HAP-1 (cell line): ENCODE data around the gene AIRE.
A peak's percentile ranks its signal among the peaks of the same experiment; 100 is the strongest.
"Not testable (repeated sequence)": the region's sequence is repeated elsewhere in the genome, so short reads cannot be mapped to it uniquely, and the experiment has no call there.

Experiments
- DNase-seq, 2 experiments: peaks; one replicate each; pipeline ENCODE4 v3.0.0-alpha.2; 2016 to 2020; ENCODE audit warnings: low spot score in 2 of 2
- H3K27me3 ChIP-seq: fragments of 250-450 bp; sonication (Bioruptor Pico); 2 replicates; pipeline ENCODE4 v1.5.1; 2020; ENCODE audit warnings: low read depth, mild to moderate bottlenecking, moderate library complexity
- H3K36me3 ChIP-seq: fragments of 250-450 bp; sonication (Bioruptor Pico); replicated peaks from 2 replicates; pipeline ENCODE4 v1.5.1; 2020; ENCODE audit warnings: mild to moderate bottlenecking
- H3K4me1 ChIP-seq: fragments of 250-450 bp; sonication (Bioruptor Pico); 2 replicates; pipeline ENCODE4 v1.5.1; 2020; ENCODE audit warnings: mild to moderate bottlenecking
- H3K4me3 ChIP-seq: fragments of 250-450 bp; sonication (Bioruptor Pico); 2 replicates; pipeline ENCODE4 v1.5.1; 2020; ENCODE audit warnings: mild to moderate bottlenecking, moderate library complexity
- H3K9me3 ChIP-seq: fragments of 250-450 bp; sonication (Bioruptor Pico); 2 replicates; pipeline ENCODE4 v1.5.1; 2020; ENCODE audit warnings: mild to moderate bottlenecking, moderate library complexity
- in situ Hi-C: fragments of 300-500 bp; cut with MboI; formaldehyde crosslinking; loops from 3 replicates; pipeline ENCODE4 v1.14.3; 2020; ENCODE audit warnings: low sequenced_read_pairs, inconsistent platforms, mixed read lengths

Gene AIRE

GRCh38 chr21:44279354-44280260 lies 6.1 kb upstream of the AIRE start:
- Histone ChIP-seq H3K9me3 (no peaks in the 10 kb centered on the region), H3K36me3 (no peaks in the 10 kb centered on the region), H3K4me1 (peaks cover 13% of the 10 kb centered on the region), H3K4me3 (no peak overlapping the region), H3K27me3 (no peaks in the 10 kb centered on the region)
- DNase-seq = no peak
- in situ Hi-C loops = no loop called here

DNA sequence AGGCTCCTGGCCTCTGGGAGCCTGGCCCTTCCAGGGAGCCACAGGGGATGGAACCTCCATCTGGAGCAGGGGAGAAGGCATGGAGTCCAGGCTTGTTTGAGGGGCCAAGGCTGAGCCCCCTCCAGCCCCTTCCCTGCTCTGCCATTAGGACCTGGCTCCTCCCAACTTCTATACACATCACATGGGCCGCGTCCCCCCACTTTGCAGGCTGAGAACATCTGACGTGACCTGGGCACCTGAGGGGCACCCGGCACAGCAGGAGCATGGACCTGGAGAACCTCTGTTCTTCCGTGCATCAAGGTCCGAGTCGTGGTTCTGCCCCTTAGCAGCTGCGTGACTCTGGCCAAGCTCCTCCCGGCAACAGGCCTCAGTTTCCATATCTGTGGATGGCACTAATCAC lies 3.9 kb upstream of the AIRE start:
- H3K9me3 ChIP-seq = no peaks in the 10 kb centered on the region
- H3K4me1 ChIP-seq = peaks cover 13% of the 10 kb centered on the region
- in situ Hi-C loops = no loop called here
- H3K4me3 ChIP-seq = no peak overlapping the region
- no peak for DNase-seq
- no peaks in the 10 kb centered on the region for H3K27me3 ChIP-seq
- no peaks in the 10 kb centered on the region for H3K36me3 ChIP-seq

DNA sequence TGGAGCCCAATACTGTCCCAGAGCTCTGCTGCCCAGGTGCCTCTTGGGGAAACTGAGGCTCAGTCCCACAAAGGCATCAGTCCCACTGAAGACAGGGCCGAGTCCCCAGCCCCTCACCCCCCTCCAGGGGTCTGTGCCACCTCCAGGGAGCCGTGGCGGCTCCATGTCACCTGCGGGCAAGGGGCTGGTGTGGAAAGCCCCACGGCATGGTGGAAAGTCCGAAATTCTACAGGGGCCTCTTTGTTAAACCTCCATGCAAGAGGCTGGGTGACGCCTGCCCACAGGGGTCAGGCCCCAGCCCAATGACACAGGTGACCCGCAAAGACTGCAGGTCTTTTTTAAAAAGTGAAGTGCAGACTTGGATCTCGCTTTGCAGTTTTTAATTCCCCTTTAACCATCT lies 3.3 kb upstream of the AIRE start:
- DNase-seq = no peak
- Histone ChIP-seq H3K4me3 (no peak overlapping the region), H3K9me3 (no peaks in the 10 kb centered on the region), H3K27me3 (no peaks in the 10 kb centered on the region), H3K36me3 (no peaks in the 10 kb centered on the region), H3K4me1 (peaks cover 13% of the 10 kb centered on the region)
- in situ Hi-C loops = no loop called here

- H3K9me3 ChIP-seq, in situ Hi-C loops, H3K4me3 ChIP-seq, H3K36me3 ChIP-seq, H3K27me3 ChIP-seq: not testable (repeated sequence)
- peak in 1 of 2 experiments; percentile 60 for DNase-seq
- H3K4me1 ChIP-seq = peaks cover 13% of the 10 kb centered on the region
Measured at GRCh38 chr21:44283211-44283785, 2.4 kb upstream of the AIRE start.

DNA sequence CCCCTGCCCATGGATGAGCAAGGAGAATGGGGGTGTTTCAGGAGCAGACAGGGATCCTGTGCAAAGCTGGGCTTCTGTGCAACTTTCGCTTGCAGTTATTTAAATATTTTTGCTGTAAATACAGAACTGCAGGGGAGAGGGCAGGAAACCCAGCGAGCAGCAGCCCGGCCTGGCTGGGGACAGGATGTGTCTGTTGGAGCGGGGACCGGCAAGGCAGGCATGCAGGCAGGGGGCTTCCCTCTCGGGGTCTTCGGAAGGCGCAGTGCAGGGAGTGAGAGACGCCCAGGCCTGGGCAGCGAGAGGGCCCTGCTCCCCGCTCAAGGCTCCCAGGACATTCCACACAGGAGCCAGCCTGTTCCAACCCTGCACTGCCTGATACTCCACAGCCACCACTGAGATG lies 1.7 kb upstream of the AIRE start:
- peaks cover 13% of the 10 kb centered on the region for H3K4me1 ChIP-seq
- no peaks in the 10 kb centered on the region for H3K27me3 ChIP-seq
- DNase-seq = no peak
- in situ Hi-C loops = no loop called here
- no peaks in the 10 kb centered on the region for H3K36me3 ChIP-seq
- H3K9me3 ChIP-seq = no peaks in the 10 kb centered on the region
- no peak overlapping the region for H3K4me3 ChIP-seq

DNA sequence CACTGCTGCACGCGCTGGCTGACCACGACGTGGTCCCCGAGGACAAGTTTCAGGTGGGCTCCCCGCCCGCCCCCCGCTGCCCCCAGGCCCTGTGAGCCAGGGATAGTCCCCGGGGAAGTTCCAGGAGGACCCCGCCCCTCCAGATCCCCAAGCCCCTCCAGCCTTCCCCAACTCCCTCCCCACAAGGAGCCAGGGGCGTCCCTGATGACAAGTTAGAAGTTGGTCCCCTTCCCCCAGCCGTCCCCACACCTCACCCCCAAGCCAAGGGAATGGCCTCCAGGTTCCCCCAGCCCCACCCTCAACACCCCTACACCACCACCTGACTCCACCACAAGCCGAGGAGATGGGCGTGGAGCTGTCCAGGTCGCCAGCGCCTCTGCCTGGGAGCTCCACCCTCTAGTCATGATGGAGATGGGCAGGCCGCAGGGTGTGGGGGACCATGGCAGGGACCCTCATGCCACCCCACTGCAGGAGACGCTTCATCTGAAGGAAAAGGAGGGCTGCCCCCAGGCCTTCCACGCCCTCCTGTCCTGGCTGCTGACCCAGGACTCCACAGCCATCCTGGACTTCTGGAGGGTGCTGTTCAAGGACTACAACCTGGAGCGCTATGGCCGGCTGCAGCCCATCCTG lies 525 bp downstream of the AIRE start:
- in situ Hi-C loops = no loop called here
- Histone ChIP-seq H3K9me3 (no peaks in the 10 kb centered on the region), H3K36me3 (no peaks in the 10 kb centered on the region), H3K4me3 (no peak overlapping the region), H3K4me1 (peaks cover 13% of the 10 kb centered on the region), H3K27me3 (no peaks in the 10 kb centered on the region)
- DNase-seq = no peak

- in situ Hi-C loops = no loop called here
- no peak for DNase-seq
- no peaks in the 10 kb centered on the region for H3K36me3 ChIP-seq
- H3K9me3 ChIP-seq = no peaks in the 10 kb centered on the region
- H3K4me3 ChIP-seq = no peak overlapping the region
- no peaks in the 10 kb centered on the region for H3K27me3 ChIP-seq
- peaks cover 13% of the 10 kb centered on the region for H3K4me1 ChIP-seq
Measured at GRCh38 chr21:44286716-44287632, 1.3 kb downstream of the AIRE start.

- Histone ChIP-seq H3K9me3 (no peaks in the 10 kb centered on the region), H3K27me3 (no peaks in the 10 kb centered on the region), H3K4me3 (no peak overlapping the region), H3K4me1 (peaks cover 6% of the 10 kb centered on the region), H3K36me3 (no peaks in the 10 kb centered on the region)
- in situ Hi-C loops = no loop called here
- no peak for DNase-seq
Measured at GRCh38 chr21:44288251-44289110, 2.8 kb downstream of the AIRE start.

- no peak overlapping the region for H3K4me3 ChIP-seq
- H3K36me3 ChIP-seq = no peaks in the 10 kb centered on the region
- no peaks in the 10 kb centered on the region for H3K27me3 ChIP-seq
- no peaks in the 10 kb centered on the region for H3K9me3 ChIP-seq
- H3K4me1 ChIP-seq = no peaks in the 10 kb centered on the region
- DNase-seq = no peak
- in situ Hi-C loops = no loop called here
Measured at GRCh38 chr21:44289381-44290010, 3.8 kb downstream of the AIRE start.

DNA sequence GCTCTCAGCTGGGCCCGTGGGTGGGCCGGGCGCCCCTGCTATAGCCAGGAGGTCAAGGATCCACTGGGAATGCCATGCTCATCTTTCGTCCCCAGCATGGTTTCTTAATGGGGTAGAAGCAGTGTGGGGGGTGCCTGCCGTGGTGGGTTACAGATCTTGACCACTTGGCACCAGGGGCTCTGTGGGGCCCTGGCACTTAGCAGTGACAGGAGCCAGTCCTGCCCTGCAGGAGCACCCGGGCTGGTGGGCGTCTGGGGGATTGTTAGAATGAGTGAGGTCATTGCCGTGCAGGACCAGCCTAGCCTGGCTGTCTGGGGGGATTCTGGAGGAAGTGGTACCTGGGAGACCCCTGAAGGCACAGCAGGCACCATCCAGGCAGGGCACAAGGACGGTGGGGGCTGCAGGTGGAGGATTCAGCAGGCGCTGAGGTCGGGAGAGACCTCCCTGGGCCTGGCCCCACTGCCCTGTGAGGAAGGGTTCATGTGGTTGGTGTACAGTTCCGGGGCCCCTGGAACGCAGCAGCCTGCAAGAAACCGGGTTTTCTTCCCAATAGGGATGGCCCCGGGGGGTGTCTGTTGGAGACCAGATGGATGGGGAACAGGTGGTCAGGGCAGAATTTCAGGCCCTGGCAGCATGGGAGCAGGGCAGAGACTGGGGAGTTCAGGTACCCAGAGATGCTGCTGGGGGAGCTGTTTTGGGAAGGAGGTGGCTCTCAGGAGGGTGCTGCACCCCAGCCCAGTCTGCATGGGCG lies 4.8 kb downstream of the AIRE start:
- Histone ChIP-seq H3K4me3 (no peak overlapping the region), H3K9me3 (no peaks in the 10 kb centered on the region), H3K27me3 (no peaks in the 10 kb centered on the region), H3K4me1 (no peaks in the 10 kb centered on the region), H3K36me3 (no peaks in the 10 kb centered on the region)
- DNase-seq = no peak
- in situ Hi-C loops = no loop called here

DNA sequence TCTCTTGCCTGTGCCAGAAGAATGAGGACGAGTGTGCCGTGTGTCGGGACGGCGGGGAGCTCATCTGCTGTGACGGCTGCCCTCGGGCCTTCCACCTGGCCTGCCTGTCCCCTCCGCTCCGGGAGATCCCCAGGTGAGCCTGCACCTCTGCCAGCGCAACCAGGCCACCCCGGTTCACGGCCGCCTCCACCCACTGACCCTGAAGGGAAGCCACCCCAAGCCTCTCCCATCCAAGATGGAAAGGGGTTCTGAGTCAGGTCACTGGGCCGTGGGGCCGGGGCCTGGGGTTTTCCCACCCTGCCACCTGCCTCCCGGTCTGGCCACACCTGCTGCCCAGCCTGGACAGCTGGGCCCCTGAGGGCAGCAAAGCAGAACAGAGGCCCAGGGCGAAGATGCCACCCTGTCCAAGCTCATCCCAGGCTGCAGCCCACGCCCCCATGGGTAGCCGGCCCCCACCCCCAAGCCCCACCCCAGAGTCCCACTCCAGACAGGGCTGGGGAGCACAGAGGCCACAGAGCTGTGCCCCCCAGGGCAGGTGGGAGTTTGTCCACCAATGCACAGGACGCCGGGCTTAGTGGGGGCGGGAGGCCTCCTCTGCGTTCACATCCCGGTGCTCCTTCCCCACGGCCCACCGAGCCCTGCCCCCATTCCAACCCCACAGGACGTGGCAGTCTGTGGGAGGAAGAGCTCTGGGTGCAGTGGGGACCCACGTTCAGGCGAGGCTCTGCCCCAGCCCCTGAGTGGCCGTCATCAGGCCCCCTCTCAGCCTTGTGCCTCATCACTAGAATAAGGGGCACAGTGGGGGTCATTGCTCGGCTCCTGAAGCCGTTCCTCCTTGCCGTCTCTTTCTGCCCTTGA lies 5.6 kb downstream of the AIRE start:
- H3K4me3 ChIP-seq = no peak overlapping the region
- no peaks in the 10 kb centered on the region for H3K4me1 ChIP-seq
- no peaks in the 10 kb centered on the region for H3K27me3 ChIP-seq
- H3K9me3 ChIP-seq = no peaks in the 10 kb centered on the region
- in situ Hi-C loops = no loop called here
- no peaks in the 10 kb centered on the region for H3K36me3 ChIP-seq
- DNase-seq = no peak
